ENCODE results near the gene NPAS4. TPM values are rescaled to one million over a fixed set of nuclear protein-coding genes. Genes with fewer than 3 reads are reported as not detected.

NPAS4 gene
- total and polyA plus RNA-seq, 9 of the 15 experiments (the other 6 are each of a cell fraction or from before 2014, with no cell fraction given) = not detected

DNA sequence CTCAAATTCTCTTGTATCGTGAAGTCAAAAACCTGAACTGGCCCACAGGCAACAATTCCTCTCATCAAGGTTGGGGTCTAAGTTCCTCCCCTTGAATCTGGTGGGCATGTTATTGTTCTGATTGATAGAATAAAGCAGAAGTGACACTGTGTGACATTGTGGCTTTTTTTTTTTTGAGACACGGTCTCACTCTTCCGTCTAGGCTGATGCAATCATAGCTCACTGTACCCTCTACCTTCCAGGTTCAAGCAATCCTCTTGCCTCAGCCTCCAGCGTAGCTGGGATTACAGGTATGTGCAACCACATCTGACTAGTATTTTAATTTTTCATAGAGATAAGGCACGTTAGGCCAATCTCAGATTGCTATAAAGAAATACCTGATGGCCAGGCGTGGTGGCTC is 37.0 kb downstream of the NPAS4 start (continued):
- TF ChIP-seq, protein P1, sequence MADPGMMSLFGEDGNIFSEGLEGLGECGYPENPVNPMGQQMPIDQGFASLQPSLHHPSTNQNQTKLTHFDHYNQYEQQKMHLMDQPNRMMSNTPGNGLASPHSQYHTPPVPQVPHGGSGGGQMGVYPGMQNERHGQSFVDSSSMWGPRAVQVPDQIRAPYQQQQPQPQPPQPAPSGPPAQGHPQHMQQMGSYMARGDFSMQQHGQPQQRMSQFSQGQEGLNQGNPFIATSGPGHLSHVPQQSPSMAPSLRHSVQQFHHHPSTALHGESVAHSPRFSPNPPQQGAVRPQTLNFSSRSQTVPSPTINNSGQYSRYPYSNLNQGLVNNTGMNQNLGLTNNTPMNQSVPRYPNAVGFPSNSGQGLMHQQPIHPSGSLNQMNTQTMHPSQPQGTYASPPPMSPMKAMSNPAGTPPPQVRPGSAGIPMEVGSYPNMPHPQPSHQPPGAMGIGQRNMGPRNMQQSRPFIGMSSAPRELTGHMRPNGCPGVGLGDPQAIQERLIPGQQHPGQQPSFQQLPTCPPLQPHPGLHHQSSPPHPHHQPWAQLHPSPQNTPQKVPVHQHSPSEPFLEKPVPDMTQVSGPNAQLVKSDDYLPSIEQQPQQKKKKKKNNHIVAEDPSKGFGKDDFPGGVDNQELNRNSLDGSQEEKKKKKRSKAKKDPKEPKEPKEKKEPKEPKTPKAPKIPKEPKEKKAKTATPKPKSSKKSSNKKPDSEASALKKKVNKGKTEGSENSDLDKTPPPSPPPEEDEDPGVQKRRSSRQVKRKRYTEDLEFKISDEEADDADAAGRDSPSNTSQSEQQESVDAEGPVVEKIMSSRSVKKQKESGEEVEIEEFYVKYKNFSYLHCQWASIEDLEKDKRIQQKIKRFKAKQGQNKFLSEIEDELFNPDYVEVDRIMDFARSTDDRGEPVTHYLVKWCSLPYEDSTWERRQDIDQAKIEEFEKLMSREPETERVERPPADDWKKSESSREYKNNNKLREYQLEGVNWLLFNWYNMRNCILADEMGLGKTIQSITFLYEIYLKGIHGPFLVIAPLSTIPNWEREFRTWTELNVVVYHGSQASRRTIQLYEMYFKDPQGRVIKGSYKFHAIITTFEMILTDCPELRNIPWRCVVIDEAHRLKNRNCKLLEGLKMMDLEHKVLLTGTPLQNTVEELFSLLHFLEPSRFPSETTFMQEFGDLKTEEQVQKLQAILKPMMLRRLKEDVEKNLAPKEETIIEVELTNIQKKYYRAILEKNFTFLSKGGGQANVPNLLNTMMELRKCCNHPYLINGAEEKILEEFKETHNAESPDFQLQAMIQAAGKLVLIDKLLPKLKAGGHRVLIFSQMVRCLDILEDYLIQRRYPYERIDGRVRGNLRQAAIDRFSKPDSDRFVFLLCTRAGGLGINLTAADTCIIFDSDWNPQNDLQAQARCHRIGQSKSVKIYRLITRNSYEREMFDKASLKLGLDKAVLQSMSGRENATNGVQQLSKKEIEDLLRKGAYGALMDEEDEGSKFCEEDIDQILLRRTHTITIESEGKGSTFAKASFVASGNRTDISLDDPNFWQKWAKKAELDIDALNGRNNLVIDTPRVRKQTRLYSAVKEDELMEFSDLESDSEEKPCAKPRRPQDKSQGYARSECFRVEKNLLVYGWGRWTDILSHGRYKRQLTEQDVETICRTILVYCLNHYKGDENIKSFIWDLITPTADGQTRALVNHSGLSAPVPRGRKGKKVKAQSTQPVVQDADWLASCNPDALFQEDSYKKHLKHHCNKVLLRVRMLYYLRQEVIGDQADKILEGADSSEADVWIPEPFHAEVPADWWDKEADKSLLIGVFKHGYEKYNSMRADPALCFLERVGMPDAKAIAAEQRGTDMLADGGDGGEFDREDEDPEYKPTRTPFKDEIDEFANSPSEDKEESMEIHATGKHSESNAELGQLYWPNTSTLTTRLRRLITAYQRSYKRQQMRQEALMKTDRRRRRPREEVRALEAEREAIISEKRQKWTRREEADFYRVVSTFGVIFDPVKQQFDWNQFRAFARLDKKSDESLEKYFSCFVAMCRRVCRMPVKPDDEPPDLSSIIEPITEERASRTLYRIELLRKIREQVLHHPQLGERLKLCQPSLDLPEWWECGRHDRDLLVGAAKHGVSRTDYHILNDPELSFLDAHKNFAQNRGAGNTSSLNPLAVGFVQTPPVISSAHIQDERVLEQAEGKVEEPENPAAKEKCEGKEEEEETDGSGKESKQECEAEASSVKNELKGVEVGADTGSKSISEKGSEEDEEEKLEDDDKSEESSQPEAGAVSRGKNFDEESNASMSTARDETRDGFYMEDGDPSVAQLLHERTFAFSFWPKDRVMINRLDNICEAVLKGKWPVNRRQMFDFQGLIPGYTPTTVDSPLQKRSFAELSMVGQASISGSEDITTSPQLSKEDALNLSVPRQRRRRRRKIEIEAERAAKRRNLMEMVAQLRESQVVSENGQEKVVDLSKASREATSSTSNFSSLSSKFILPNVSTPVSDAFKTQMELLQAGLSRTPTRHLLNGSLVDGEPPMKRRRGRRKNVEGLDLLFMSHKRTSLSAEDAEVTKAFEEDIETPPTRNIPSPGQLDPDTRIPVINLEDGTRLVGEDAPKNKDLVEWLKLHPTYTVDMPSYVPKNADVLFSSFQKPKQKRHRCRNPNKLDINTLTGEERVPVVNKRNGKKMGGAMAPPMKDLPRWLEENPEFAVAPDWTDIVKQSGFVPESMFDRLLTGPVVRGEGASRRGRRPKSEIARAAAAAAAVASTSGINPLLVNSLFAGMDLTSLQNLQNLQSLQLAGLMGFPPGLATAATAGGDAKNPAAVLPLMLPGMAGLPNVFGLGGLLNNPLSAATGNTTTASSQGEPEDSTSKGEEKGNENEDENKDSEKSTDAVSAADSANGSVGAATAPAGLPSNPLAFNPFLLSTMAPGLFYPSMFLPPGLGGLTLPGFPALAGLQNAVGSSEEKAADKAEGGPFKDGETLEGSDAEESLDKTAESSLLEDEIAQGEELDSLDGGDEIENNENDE (IDR thresholded peaks at IDR 0.05; ENCODE audit: low read depth, low read length) = no peak
- TF ChIP-seq MAFG (tag; conservative IDR thresholded peaks at IDR 0.05) (no peak), CCAR2 (IDR thresholded peaks at IDR 0.05; ENCODE audit: low read depth, low read length) (no peak), ZNF431 (CRISPR knock-in tag; IDR thresholded peaks at IDR 0.05) (no peak), NR3C1 (CRISPR knock-in tag; IDR thresholded peaks at IDR 0.05) (no peak), KAT7 (CRISPR knock-in tag; IDR thresholded peaks at IDR 0.05; ENCODE audit: borderline replicate concordance) (no peak)
- TF ChIP-seq, protein P2, sequence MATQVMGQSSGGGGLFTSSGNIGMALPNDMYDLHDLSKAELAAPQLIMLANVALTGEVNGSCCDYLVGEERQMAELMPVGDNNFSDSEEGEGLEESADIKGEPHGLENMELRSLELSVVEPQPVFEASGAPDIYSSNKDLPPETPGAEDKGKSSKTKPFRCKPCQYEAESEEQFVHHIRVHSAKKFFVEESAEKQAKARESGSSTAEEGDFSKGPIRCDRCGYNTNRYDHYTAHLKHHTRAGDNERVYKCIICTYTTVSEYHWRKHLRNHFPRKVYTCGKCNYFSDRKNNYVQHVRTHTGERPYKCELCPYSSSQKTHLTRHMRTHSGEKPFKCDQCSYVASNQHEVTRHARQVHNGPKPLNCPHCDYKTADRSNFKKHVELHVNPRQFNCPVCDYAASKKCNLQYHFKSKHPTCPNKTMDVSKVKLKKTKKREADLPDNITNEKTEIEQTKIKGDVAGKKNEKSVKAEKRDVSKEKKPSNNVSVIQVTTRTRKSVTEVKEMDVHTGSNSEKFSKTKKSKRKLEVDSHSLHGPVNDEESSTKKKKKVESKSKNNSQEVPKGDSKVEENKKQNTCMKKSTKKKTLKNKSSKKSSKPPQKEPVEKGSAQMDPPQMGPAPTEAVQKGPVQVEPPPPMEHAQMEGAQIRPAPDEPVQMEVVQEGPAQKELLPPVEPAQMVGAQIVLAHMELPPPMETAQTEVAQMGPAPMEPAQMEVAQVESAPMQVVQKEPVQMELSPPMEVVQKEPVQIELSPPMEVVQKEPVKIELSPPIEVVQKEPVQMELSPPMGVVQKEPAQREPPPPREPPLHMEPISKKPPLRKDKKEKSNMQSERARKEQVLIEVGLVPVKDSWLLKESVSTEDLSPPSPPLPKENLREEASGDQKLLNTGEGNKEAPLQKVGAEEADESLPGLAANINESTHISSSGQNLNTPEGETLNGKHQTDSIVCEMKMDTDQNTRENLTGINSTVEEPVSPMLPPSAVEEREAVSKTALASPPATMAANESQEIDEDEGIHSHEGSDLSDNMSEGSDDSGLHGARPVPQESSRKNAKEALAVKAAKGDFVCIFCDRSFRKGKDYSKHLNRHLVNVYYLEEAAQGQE (IDR thresholded peaks at IDR 0.05; ENCODE audit: borderline replicate concordance) = no peak
- TF ChIP-seq, protein P2 (CRISPR knock-in tag; IDR thresholded peaks at IDR 0.05; ENCODE audit: low read depth) = no peak
